RPMI7951 (cell line): Measurements from ENCODE around the gene MATN3. TPM values are rescaled to one million over a fixed set of nuclear protein-coding genes. Genes with fewer than 3 reads are reported as not detected.

ENCODE experiments used
- DNase-seq: peaks from one replicate; pipeline ENCODE4 v3.0.0-alpha.2; 2012; ENCODE audit warnings: low read depth
- total RNA-seq: library from RNA; depleted of rRNA; stranded (reverse); fragments of >200 nt; shearing (Covaris generic); gene quantifications from 2 replicates; pipeline ENCODE4 v1.2.3, GENCODE V29; 2014

The MATN3 gene
- total RNA-seq, 1 experiment from 2014 or later = 5.3 TPM

DNA sequence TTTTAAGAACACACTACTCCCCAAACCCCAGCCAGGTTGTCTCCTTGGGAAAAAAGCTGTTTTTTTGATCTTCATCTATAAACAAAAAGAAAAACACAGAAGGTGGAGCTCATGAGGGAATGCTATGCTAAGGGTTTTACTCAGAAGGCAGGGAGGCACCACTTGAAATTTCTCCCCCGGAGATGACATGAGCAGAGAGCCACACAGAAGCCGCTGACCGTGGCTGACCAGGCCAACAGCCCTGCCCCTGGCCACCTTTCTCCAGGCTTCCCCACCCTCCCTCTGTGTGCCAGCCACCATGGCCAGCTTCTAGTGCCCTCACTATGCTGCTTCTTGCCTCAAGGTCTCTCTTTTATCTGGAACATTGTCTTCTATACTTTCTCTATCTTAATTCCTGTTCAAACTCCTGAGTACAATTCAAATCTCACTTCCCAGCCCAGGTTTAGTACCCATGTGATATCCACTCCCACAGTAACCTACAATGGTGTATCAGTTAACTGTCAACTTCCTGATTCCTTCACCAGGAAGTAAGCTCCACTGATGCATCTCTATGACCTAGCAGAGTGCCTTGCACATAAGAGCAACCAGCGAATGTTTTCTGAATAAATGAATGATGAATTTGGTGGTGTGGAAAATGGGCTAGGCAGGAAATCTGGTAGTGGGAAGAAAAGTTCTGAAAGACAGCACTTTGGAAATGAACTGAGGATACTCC, 23.6 kb upstream of the MATN3 start:
- no peak for DNase-seq

DNA sequence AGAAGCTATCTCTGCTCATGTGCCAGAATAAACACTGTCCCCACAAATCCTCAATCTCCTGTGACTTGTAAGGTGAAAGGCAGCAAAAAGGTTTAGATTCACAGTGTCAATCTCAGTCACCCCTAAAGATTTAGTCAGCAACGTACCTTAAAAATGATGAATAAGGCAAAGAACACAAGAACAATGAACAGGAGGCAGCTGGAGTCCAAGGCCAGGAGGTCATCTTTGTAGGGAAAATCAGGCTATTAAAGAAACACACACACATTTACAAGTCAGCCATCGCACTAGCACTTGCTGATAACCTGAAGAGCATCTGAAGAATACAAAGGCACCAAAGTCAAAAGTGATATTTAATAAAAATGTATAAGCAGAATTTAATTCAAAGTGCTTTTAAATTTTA, 22.4 kb upstream of the MATN3 start:
- DNase-seq = no peak

DNA sequence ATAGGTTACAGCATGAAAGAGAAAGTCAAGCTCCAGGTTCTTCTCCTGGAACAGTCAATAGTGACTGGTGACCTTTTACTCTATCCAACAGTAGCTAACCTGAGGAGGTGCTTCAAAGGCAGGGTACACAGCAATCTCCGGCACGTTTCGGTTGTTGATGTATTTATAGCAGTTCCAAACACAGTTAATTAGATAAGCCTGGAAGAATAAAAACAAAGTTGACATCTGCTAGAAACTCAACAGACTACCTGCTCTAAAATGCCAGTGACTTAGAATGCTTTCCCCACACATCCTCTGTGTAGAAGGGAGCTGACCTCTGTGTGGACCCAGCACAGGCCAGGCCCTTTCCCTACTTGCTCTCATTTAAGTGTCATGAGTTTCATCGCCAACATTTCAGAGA, 21.8 kb upstream of the MATN3 start:
- no peak for DNase-seq

DNA sequence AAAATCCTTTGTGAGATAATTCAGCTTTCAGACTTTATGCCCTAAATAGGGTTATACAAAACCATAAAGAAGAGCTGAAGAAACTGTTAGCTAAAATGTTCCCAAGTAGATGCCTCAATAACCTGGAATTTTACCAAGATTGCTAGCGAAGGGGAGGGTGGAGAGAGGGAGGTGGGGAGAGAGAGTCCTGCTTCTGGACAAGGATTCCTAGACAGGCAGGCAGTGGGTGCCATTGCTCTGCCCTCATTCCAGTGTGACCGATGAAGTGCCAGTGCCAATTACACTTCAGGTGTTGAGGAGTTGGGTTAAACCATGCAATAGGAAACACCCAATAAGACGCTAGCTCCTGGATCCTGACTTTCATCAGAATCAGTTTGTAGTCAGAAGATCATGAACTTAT, 20.9 kb upstream of the MATN3 start:
- DNase-seq = no peak

DNA sequence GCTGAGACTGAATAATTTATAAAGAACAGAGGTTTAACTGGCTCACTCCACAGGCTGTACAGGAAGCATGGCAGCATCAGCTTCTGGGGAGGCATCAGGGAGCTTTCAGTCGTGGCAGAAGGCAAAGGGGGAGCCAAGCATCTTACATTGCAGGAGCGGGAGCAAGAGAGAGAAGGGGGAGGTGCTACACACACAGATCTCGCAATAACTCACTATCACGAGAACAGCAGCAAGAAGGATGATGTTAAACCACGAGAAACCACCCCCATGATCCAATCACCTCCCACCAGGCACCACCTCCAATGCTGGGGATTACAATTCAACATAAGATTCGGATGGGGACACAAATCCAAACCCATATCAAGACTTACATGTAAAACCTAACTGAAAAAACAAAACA, 17.8 kb upstream of the MATN3 start:
- DNase-seq = no peak

DNA sequence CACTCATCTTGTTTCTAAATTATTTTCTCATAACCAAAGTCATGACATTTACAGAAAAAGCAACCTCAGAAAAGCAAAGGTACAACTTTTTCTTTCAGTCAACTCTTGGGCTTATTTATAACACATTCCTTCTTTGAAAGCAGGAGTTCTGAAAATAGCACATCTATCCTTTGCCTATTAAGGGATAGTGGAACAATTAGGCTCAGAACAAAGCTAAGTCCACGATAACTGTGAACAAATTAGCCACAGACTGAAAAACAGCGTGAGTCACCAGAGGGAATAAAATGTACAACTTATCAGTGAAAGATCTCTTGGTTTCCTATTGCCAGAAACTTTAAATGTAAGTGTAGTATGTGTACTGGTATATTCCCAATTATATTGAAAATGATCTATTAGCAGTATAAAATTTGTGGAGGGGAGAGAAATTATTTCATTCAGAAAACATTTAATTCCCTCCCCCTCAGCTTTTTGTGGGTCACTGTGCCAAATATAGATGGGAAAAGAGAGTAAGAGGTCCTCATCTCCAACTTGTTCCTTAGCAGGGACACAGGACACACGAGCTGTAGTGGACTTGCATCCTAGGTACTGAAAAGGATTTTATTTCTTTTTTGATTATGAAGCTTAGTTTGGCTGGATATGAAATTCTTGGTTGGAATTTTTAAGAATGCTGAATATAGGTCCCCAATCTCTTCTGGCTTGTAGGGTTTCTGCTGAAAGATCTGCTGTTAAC, 15.4 kb upstream of the MATN3 start:
- DNase-seq = peak; percentile 28

DNA sequence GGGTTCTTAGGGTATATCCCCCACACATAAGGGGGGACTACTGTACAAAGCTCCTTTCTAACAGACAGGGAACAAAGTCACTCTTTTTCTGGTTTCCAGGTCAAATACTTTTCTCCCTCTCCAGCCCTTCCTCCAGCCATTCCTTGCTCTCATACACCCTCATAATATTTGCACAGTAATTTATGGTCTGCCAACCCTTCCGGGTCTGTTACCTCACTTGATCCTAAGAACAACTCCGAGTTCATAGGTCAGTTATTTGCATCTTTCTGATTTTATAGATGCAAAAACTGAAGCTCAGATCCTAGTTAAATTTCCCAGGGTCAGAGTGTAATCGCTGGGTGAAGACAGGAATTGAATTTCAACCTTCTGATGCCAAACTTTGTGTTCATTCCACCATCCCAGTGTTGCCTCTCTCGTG, 14.8 kb upstream of the MATN3 start:
- no peak for DNase-seq

DNA sequence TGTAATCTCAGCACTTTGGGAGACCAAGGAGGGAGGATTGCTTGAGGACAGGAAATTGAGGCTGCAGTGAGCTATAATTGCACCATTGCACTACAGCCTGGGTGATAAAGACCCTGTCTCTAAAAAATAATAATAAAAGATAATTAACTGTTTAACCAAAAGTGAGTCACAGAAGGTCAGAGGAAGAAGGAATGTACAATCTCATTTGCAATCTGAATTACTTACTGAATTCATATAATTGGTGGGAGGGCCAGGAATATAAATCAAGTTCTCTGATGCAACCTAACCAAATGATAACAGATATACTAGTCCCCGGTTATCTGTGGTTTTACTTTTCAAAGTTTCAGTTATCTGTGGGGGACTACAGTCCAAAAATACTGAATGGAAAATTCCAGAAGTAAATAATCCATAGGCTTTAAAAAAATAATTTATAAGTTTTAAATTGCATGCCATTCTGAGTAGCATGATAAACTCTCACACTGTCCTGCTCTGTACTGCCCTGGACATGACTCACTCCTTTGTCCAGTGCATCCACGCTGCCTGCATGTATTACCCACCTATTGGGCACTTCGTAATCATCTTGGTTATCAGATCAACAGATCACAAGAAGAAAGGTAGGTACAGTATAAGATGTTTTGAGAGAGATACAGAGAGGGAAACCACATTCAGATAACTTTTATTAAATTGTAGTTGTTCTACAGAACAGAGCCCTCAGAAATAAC, 12.8 kb upstream of the MATN3 start:
- DNase-seq = peak; percentile 18

DNA sequence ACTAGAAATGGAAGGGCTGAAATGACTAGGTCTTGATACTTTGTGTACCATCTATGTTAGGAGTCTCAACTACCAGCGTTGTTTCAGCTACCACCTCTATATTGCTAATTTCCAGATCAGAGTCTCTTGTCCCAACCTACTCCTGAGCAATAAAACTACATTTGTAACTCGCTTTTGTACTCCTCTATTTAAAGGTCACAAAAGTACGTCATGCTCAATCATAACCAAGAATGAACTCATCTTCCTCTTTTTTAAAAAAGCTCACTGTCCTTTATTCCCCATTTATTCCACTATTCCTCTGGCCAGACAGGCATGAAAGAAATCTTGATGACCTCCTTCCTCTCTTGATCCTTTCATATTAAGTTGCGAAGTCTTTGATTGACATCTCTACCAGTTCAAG, 11.2 kb upstream of the MATN3 start:
- DNase-seq = no peak

DNA sequence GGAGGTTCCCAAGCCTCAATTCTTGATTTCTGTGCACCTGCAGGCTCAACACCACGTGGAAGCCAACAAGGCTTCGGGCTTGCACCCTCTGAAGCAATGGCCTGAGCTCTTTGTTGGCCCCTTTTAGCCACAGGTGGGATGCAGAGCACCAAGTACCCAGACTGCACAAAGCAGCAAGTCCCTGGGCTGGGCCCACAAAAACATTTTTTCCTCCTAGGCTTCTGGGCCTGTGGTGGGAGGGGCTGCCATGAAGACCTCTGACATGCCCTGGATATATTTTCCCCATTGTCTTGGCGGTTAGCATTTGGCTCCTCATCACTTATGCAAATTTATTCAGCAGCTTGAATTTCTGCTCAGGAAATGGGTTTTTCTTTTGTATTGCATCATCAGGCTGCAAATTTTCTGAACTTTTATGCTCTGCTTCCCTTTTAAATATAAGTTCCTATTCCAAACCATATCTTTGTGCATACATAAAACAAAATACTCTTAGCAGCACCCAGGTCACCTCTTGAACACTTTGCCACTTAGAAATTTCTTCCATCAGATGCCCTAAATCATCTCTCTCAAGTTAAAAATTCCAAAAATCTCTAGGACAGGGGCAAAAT, 9.0 kb upstream of the MATN3 start:
- DNase-seq = no peak

DNA sequence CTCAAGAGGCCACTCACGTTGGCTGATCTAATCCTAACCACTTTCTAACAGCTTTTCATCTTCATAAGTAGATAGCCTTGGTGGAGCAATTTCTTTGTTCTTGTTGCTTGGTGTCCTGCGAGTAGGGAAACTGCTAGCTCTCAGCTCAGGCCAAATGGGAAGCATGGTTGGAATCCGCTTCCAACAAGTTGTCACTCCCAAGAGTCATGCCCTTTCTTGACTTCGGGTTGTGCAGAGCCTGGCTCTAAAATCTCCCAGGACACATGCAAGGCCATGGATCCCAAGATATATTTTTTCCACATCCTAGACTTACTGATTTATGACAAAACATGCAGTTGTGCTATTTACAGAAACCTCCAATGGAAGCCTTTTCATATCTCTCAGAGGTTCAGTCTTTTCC, 7.3 kb upstream of the MATN3 start:
- no peak for DNase-seq

DNA sequence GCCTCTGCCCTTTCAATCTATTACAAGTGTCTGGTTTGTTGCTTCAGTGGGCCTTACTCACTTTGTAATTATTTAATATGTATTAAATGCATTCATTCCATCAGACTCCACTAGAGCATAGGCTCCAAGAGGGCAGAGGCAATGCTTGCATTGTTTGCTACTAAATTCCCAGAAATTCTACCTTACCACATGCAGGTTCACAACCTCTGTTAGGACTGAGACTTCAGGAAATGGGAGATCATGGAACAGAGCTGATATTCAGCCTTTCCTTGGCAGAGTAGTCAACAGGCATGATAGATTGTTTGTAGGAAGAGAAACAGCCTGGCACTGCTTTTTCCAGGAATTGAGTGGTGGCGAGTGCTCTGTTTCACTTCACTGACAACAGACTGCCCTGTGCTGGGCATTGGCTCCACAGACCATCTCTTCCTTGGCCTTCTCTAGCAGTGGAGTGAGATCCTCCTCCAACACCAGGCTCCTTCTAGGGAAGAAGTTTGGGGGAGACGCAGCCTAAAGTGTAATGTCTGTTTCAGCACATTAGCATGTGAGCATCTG, 6.2 kb upstream of the MATN3 start:
- DNase-seq = no peak

DNA sequence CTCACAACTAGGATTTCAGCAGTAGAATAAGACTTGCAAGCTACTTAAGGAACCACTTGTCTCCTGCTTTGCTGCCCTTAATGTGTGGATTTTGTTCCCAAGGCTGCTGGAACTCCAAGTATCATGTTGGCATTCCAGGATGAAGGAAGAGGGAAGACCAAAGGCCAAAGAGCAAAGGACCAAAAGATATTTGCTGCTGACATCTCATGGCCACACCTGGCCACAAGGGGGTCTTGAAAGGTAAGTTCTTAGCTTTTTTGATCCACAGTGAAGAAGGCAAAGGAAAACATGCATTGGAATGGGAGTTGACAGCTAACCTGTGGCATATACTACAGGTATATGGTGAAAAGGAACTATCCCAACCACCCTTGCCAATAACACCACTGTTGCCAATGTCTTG, 3.9 kb upstream of the MATN3 start:
- no peak for DNase-seq

DNA sequence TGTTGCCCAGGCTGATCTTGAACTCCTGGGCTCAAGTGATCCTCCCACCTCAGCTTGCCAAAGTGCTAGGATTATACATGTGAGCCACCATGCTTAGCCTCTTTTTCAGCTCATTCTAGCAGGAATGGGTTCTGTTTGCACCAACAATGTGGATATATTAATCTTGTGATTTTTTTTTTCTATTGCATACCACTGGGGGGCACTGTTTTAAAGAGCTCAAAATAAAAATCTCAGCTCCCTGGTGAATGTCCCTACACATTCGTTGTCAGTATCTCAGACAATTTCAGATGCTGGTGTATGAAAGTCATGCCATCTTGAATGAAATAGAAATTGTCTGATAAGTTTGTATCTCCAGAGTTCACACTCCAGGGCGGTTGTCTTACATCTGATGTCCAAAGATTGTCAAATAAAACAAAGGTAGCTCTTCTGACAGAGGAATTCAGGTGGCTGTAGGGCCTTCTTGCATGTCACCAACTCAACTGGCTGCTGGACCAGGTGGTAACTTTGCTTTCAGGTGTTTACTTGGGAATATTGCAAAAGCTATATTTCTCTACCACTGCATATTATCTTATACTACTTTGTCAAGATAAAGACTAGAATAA, 3.1 kb upstream of the MATN3 start:
- DNase-seq = peak; percentile 67

DNA sequence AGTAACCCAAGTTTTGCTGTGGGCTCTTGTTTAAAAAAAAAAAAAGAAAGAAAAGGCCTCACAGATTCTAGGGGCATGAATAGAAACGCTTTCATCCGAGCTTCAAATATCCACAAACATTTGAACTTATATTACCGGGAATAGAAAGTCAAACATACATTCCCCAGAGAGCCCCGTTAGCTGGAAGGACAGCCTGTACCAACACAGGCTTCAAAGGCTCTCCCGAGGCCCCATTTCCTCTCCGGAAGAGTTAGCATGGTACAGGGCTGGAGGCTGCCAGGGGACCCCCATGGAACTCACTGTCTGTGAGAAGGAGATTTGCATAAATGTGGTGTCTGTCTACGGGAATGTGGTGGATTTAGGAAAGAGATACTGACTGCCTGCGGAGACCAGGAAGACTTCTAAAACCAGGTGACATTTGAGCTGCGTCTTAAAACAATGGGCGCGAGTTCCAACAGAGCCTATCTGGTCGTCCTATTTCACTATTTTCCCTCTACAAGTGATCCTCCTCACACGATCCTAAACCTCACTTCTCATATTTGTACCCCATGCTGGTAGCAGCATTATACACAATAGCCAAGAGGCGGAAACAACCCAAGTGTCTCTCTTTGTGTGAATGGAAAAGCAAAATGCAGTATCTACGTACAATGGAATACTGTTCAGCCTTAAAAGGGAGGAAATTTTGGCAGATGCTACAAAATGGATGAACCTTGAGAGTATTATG, 820 bp upstream of the MATN3 start:
- no peak for DNase-seq

DNA sequence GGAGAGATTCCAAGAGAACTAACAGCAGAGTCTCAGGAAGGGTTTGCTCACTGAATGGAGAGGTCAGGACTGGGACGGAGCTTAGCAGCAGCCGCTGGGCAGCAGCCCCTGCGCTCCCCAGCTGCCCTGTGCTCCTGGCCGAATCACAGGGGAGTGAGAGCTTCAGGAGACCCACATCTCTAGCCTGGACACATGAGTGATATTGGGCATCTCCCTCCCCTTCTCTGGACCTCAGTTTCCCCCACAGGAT, 511 bp downstream of the MATN3 start:
- DNase-seq = no peak

DNA sequence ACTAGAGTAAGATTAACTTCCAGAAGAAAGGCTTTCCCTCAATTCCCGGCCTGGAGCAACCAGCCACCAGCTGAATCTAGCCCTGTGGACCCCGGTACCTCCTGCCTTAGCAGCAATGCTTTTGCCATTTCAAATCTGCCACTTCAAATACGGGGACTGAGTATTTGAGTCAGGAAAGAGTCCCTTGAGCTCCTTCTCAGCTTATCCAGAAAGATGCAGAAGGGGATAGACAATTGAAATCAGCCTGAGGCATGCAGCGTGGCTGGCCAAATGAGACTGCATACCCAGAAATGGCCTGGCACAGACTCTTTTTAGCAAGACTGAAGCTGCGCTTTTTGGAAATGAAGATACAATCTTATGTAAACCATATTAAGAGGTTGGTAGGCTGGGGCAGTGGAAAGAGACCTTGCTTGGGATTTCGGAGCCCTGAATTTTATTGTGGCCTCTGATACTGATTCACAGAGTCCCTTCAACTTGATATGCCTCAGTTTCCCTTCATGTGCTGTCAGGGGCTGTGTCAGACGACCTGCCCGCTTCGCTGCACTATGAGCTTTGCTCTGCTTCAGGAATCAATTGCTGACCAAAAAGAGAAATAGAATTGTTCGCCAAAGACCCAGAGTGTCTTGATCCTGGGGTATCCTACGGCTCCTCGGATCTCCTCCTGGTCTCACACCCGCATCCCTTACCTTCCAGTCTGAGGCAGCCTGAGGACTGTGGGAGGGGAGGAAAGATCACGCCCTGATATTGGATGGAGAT, 1.0 kb downstream of the MATN3 start:
- DNase-seq = no peak

DNA sequence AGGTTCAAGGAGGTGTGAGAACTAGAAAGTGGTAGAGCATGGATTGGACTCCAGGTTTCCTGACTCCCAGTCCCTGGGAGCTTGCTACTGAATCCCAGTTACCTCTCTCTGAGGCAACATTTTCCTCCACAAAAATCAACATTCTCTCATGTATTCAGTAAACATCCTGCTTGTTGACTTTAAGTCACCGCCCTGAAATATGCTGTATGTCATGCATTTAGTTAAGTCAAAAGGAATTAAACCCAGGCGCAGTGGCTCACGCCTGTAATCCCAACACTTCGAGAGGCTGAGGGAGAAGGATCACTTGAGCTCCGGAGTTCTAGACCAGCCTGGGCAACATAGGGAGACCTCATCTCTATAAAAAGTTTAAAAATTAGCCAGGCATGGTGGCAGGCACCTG, 3.8 kb downstream of the MATN3 start:
- no peak for DNase-seq

DNA sequence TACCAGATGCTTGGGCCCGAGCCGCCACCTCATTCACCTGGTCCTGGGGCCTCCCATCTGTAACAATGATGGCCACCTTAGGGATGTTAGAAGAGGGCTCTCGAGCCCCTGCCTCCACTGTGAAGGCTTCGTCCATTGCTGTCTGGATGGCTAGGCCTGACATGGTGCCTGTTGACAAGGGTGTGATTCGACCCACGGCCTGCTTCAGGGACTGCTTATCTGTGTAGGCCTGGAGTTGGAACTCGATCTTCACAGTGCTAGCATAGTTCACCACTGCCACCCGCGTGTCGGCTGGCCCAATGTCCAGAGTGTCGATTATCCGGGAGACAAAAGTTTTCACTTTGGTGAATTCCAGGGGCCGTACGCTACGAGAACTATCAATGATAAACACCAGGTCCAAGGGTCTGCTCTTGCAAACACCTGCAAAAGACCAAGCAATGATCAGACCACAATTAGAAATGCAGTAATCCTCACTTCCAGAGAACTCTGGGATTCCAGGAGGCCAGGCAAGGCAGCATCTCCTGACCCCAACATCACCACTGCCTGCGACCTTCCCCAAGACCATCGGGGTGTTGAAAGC, 6.5 kb downstream of the MATN3 start:
- DNase-seq = no peak

DNA sequence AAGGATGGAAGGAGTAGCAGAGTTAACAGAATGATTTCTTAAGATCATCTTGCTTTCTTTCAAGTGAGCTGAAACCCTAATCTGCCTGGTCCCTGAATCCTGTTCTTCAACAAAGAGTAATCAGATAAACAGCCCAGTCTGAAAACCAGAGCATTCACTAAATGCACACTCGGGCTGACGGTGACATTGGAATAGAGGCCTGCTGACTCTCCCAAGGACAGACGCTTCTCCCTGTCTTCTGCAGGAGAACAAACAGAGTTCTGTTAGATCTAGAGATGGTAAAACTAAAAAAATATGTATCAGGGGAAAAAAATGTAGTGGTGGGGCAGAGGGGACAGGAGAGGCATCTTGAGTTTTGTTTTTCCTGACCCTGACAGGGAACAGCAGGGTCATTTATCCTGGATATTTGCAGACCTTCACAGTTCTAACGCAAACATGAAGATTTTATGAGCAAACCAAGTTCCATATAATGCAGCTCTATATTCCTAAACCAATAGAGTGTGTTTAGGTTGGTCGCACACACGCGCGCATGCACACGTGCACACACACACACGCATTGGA, 7.3 kb downstream of the MATN3 start:
- no peak for DNase-seq
